ENCODE measurements around the gene BUD31. TPM values are rescaled to one million over a fixed set of nuclear protein-coding genes. Genes with fewer than 3 reads are reported as not detected.

BUD31 gene
- total RNA-seq, 1 donor from 2014 or later, result 108 TPM

GRCh38 chr7:99392659-99393354, 16.0 kb upstream of the BUD31 start:
- Mint-ChIP-seq H3K9me3 (ENCODE audit: low read depth) (no peaks in the 10 kb centered on the region), H3K27ac (ENCODE audit: unreplicated experiment) (peak overlapping the region; percentile 57), H3K36me3 (ENCODE audit: low read depth) (peaks cover 19% of the 10 kb centered on the region), H3K4me1 (ENCODE audit: low read depth) (peaks cover 10% of the 10 kb centered on the region), H3K4me3 (ENCODE audit: unreplicated experiment) (peak overlapping the region; percentile 48), H3K27me3 (ENCODE audit: low read depth) (no peaks in the 10 kb centered on the region)
- TF ChIP-seq CTCF (IDR thresholded peaks at IDR 0.05), result no peak
- DNase-seq (ENCODE audit: low spot score), result no peak

GRCh38 chr7:99393355-99394187, 15.2 kb upstream of the BUD31 start:
- peaks cover 10% of the 10 kb centered on the region for H3K4me1 Mint-ChIP-seq (ENCODE audit: low read depth)
- no peaks in the 10 kb centered on the region for H3K27me3 Mint-ChIP-seq (ENCODE audit: low read depth)
- peak overlapping the region; percentile 69 for H3K27ac Mint-ChIP-seq (ENCODE audit: unreplicated experiment)
- peaks cover 17% of the 10 kb centered on the region for H3K36me3 Mint-ChIP-seq (ENCODE audit: low read depth)
- no peak for DNase-seq (ENCODE audit: low spot score)
- no peaks in the 10 kb centered on the region for H3K9me3 Mint-ChIP-seq (ENCODE audit: low read depth)
- peak overlapping the region; percentile 48 for H3K4me3 Mint-ChIP-seq (ENCODE audit: unreplicated experiment)
- no peak for TF ChIP-seq CTCF (IDR thresholded peaks at IDR 0.05)

GRCh38 chr7:99394188-99394502, 14.6 kb upstream of the BUD31 start:
- Mint-ChIP-seq H3K27ac (ENCODE audit: unreplicated experiment) (no peak overlapping the region), H3K4me1 (ENCODE audit: low read depth) (peaks cover 16% of the 10 kb centered on the region), H3K9me3 (ENCODE audit: low read depth) (no peaks in the 10 kb centered on the region), H3K27me3 (ENCODE audit: low read depth) (no peaks in the 10 kb centered on the region), H3K36me3 (ENCODE audit: low read depth) (peaks cover 20% of the 10 kb centered on the region), H3K4me3 (ENCODE audit: unreplicated experiment) (no peak overlapping the region)
- DNase-seq (ENCODE audit: low spot score), result no peak
- TF ChIP-seq CTCF (IDR thresholded peaks at IDR 0.05), result no peak

GRCh38 chr7:99395616-99396327, 13.0 kb upstream of the BUD31 start:
- no peak for DNase-seq (ENCODE audit: low spot score)
- peak; percentile 14 for TF ChIP-seq CTCF (IDR thresholded peaks at IDR 0.05)
- no peaks in the 10 kb centered on the region for H3K27me3 Mint-ChIP-seq (ENCODE audit: low read depth)
- H3K27ac Mint-ChIP-seq (ENCODE audit: unreplicated experiment), result peak overlapping the region; percentile 41
- peaks cover 21% of the 10 kb centered on the region for H3K36me3 Mint-ChIP-seq (ENCODE audit: low read depth)
- H3K4me1 Mint-ChIP-seq (ENCODE audit: low read depth), result peaks cover 16% of the 10 kb centered on the region
- no peak overlapping the region for H3K4me3 Mint-ChIP-seq (ENCODE audit: unreplicated experiment)
- no peaks in the 10 kb centered on the region for H3K9me3 Mint-ChIP-seq (ENCODE audit: low read depth)
